ENCODE measurements around the gene PNISR. TPM values are rescaled to one million over a fixed set of nuclear protein-coding genes. Genes with fewer than 3 reads are reported as not detected.

Gene PNISR
- total and polyA plus RNA-seq, 2 of the 13 experiments (the other 11 are each of a cell fraction or from before 2014, with no cell fraction given), result 43.0 to 48.0 TPM

DNA sequence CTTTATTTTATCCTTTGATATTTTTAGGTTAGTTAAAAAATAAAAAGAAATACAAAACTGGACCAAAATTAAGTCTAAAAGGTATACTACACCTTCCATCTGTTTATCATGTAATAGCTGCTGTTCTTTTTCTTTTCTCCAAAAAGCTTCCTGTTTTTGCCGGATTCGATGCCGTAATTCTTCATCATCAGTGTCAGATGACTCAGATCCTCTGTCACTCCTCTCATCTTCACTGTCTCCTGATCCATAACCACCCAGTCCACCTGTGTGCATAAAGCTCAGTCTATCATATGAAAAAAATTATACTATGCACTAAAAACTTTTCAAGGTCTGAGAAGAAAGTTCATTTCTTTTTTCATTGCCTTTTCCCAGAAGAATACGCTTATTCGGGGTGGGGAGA, 22.7 kb downstream of the PNISR start:
- in situ Hi-C loops (cut with HindIII; ENCODE audit: extremely low pct_ligation_motif_present, low pct_unique_long_range_greater_than_20kb), result no loop called here
- FAIRE-seq (no peak), DNase-seq (ENCODE audit: low spot score) (no peak), ATAC-seq (no peak)
- POLR2A ChIA-PET, result interaction anchor here (1.0 kb wide), 1 partner anchor 22 kb away, joined by 4 read pairs; the partner anchor contains the start of gene PNISR
- intact Hi-C loops (cut with micrococcal nuclease; ENCODE audit: unreplicated experiment), result no loop called here
- Histone ChIP-seq H3K4me2 (ENCODE audit: low read depth, low read length) (no peak overlapping the region), H3K36me3 (replicated peaks in 1 of 2; ENCODE audit: control insufficient read depth in 1 of 2, insufficient read depth in 2 of 2, low read length in 2 of 2) (peaks cover 12 to 75% of the 10 kb centered on the region in 2 experiments), H3K9me3 (ENCODE audit: low read length) (no peaks in the 10 kb centered on the region), H3K4me3 (replicated peaks in 1 of 3; ENCODE audit: insufficient read depth in 1 of 3, low read depth in 2 of 3, low read length in 3 of 3) (no peak overlapping the region), H3K4me1 (ENCODE audit: insufficient read depth, low read length) (no peaks in the 10 kb centered on the region), H3K27ac (ENCODE audit: extremely low read length, insufficient read depth, low read length) (no peak overlapping the region), H3K79me2 (ENCODE audit: insufficient read depth, low read length) (no peaks in the 10 kb centered on the region), H3K9ac (ENCODE audit: insufficient read depth, low read depth, low read length) (no peak overlapping the region), H4K20me1 (ENCODE audit: insufficient read depth, low read length) (no peaks in the 10 kb centered on the region), H3K27me3 (ENCODE audit: control insufficient read depth in 1 of 2, insufficient read depth in 2 of 2, low read length in 2 of 2) (no peaks in the 10 kb centered on the region), H2AFZ (ENCODE audit: low read length) (no peak overlapping the region)
- no TSS peak for BruUV-seq (replicated peaks)
- TF ChIP-seq ZNF234 (CRISPR knock-in tag; conservative IDR thresholded peaks at IDR 0.05) (no peak), ZSCAN20 (CRISPR knock-in tag; IDR thresholded peaks at IDR 0.05; ENCODE audit: borderline replicate concordance) (no peak), TBX3 (IDR thresholded peaks at IDR 0.05; ENCODE audit: borderline replicate concordance) (no peak), SMAD9 (CRISPR knock-in tag; IDR thresholded peaks at IDR 0.05) (no peak), ISX (CRISPR knock-in tag; conservative IDR thresholded peaks at IDR 0.05) (no peak), ZFP90 (CRISPR knock-in tag; IDR thresholded peaks at IDR 0.05; ENCODE audit: borderline replicate concordance) (no peak), NFIB (CRISPR knock-in tag; IDR thresholded peaks at IDR 0.05; ENCODE audit: borderline replicate concordance) (no peak), ZNF776 (CRISPR knock-in tag; IDR thresholded peaks at IDR 0.05) (no peak), ELF3 (CRISPR knock-in tag; IDR thresholded peaks at IDR 0.05) (no peak), CC2D1A (CRISPR knock-in tag; IDR thresholded peaks at IDR 0.05) (no peak), PBX3 (CRISPR knock-in tag; IDR thresholded peaks at IDR 0.05; ENCODE audit: borderline replicate concordance) (no peak), ZNF724P (CRISPR knock-in tag; IDR thresholded peaks at IDR 0.05; ENCODE audit: borderline replicate concordance) (no peak)
- TF ChIP-seq, protein P1, sequence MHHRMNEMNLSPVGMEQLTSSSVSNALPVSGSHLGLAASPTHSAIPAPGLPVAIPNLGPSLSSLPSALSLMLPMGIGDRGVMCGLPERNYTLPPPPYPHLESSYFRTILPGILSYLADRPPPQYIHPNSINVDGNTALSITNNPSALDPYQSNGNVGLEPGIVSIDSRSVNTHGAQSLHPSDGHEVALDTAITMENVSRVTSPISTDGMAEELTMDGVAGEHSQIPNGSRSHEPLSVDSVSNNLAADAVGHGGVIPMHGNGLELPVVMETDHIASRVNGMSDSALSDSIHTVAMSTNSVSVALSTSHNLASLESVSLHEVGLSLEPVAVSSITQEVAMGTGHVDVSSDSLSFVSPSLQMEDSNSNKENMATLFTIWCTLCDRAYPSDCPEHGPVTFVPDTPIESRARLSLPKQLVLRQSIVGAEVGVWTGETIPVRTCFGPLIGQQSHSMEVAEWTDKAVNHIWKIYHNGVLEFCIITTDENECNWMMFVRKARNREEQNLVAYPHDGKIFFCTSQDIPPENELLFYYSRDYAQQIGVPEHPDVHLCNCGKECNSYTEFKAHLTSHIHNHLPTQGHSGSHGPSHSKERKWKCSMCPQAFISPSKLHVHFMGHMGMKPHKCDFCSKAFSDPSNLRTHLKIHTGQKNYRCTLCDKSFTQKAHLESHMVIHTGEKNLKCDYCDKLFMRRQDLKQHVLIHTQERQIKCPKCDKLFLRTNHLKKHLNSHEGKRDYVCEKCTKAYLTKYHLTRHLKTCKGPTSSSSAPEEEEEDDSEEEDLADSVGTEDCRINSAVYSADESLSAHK (CRISPR knock-in tag; IDR thresholded peaks at IDR 0.05; ENCODE audit: borderline replicate concordance), result no peak
- TF ChIP-seq, protein P2, sequence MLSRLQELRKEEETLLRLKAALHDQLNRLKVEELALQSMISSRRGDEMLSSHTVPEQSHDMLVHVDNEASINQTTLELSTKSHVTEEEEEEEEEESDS (CRISPR knock-in tag; IDR thresholded peaks at IDR 0.05; ENCODE audit: borderline replicate concordance), result no peak
- 97% methylated on average over 5 of the region's 5 CpGs for WGBS (ENCODE audit: low lambda C conversion rate)
- CTCF ChIA-PET (ENCODE audit: low intra/inter-chr PET ratio, low total read pairs), result no interaction called here

Measured in HepG2 (cell line).